DMS 273 (cell line): ENCODE data around the gene DDT.
"Not testable (repeated sequence)": the region's sequence is repeated elsewhere in the genome, so short reads cannot be mapped to it uniquely, and the experiment has no call there.

Experiments
- DNase-seq: peaks from one replicate; lab custom pipeline; 2025; ENCODE audit not compliant: unreplicated experiment; lab: John Stamatoyannopoulos, UW

The DDT gene

DNA sequence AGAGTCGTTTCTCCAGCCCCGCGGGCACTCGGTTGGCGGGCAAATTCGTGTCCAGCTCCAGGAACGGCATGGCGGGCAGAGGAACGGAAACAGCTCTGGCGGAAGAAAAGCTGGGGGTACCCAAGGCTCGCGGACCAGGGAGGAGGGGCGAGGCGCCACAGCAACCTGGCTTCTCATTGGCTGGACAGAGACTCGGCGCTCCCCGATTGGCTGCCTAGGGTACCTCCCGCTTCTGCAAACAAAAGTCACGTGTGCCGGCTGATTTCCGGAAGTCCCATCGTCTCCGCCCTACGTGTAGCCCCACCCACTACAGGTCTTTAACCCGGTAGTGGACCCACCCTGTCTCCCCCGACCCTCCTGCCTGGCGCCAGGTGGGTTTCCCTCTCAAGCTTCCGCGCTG, at the start of gene DDT:
Gene DDT, minus strand, starts transcription at position 97 of the 400 bp plus-strand sequence. Its CDS starts 27 bp downstream, at position 70.
- DNase-seq, result not testable (repeated sequence)

- DNase-seq, result no peak
Measured at GRCh38 chr22:24023204-24023789, 49.1 kb upstream of the DDT start.

GRCh38 chr22:24021304-24021703, 47.1 kb upstream of the DDT start:
- no peak for DNase-seq

- no peak for DNase-seq
Measured at GRCh38 chr22:24016156-24016555, 41.9 kb upstream of the DDT start.

GRCh38 chr22:24011735-24012068, 37.5 kb upstream of the DDT start:
- DNase-seq, result peak; percentile 40

- DNase-seq, result no peak
Measured at GRCh38 chr22:24010018-24010391, 35.8 kb upstream of the DDT start.

DNA sequence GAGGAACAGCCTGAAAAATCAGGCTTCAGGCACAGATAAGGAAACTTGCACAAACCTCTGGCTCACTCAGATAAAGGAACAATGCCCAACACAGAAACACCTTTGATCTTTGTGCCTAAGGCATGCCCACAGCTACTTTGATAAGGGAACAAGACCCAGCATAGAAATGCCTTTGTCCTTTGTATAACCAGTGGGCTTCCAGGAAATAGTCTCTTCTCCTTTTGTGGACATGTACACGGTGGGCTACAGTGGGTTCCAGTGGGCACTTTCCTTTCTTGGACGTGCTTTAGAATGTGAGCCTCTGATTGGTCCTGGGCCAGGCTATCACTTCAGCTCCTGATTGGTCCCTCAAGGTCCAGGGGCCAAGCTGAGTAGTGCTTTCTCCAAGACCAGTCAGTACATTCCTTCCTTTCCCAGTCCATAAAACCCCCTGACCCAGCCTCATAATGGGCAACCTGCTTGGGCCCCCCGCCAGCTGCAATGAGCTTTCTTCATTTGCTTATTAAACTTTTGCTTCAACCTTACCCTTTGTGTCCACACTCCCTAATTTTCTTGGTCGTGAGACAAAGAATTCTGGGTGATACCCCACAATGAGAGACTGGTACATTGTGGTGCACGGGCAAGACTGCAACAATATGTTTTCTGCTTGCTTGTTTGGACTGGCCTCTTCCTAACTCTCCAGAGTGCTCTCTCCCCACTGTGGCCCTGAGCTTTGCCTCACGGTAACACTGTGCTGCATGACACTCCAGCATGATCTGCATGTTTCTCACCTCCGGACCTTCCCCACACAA, 35.2 kb upstream of the DDT start:
- DNase-seq, result no peak

- no peak for DNase-seq
Measured at GRCh38 chr22:24008381-24009226, 34.4 kb upstream of the DDT start.

DNA sequence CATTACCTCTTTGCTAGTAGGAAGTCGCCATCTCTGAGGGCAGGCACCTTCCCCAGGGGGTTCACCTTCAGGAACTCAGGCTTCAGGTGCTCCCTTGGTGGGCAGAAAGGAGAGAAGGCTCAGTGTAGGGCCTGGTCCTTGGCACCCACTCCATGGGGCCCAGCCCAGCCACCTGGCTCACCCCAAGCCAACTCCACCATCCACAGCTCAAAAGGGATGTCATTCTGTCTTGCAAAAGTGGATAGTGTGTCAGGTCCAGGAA, 33.7 kb upstream of the DDT start:
- no peak for DNase-seq

DNA sequence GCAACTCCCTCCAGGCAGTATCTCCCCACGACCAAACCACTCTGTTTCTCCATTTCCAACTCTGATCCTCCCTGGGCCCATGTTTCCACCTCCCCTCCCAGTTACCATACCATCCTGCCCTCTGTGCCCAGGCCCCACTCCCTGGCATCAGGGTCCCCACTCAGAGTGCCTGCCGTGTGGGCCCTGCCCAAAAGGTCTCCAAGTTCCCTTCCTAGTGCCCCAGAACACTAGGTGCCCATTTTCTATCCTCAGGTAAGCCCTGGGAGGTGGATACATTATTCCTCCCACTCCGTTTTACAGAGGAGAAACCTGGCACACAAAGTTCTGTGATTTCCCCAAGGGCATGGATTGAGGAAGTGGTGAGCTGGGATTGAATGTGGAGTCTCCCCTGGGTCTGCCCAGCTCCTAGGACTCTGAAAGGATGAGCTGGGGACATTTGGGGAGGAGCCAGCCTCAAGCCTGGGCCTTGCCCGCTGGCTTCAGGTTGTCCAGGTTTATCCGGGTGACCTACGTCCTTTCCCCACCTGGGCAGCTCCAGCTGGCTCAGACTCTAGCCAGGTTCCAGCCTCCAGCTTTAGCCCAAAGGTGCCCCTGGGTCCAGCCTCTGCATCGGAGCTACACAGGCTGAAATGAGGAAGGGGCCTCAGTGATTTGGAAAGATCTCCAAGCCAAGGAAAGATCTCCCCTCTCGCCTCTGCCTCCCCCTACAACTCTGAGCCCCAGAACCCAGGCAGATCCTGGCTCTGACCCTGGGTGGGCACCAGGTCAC, 33.2 kb upstream of the DDT start:
- DNase-seq, result no peak

GRCh38 chr22:24006914-24007214, 32.6 kb upstream of the DDT start:
- DNase-seq, result no peak

DNA sequence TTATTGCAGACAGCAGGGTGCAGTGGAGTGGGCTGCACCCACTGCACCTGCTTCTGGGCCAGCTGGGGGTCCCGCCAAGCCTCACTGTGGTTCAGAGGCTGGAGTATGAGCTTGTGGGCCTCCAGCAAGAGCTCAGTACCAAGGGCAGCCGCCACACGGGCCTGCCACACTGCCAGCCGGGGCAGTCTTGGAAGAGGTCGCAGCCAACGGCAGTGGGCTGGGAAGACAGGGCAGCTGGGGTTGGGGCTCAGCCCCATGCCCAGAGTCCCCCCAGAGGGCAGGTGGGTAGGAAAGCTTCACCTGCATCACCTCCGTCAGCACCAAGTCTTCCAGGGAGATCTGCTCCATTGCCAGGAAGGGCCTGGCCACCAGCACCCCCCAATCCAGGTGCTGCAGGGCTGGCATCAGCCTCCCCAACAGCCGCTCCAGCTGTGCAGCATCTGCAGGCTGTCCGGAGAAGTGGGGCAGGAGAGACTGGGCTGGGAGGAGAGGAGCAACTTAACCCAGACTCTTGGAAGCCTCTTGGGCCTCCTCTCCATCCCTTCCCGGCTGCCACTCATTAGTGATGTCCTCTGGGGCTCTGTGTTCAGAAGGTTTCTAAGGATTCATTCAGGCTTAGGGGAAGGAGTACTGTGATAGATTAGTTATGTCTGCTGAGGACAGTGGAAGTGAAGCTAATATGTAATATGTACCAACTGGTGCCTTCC, 32.1 kb upstream of the DDT start:
- DNase-seq, result no peak

GRCh38 chr22:24005201-24005600, 31.0 kb upstream of the DDT start, which contains the start of gene GSTT4:
Gene GSTT4, minus strand, starts transcription at chr22:24005453. Its CDS starts 97 bp downstream, at chr22:24005356.
- DNase-seq, result no peak

GRCh38 chr22:24003887-24004286, 29.6 kb upstream of the DDT start:
- no peak for DNase-seq

DNA sequence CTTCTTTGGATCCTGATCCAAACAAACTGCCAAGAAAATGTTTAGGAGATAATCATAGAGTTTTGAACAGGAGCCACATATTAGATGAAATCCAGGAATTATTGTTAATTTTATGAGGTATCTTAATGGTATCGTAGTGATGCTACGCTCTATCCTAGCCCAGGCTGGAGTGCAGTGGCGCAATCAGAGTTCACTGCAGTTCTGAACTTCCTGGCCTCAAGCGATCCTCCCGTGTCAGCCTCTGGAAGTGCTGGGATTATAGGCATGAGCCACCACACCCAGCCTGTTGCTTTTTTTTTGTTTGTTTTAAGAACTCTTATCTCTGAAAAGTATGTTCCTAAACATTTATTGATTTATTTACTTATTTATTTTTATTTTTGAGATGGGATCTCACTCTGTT, 28.6 kb upstream of the DDT start:
- DNase-seq, result no peak

DNA sequence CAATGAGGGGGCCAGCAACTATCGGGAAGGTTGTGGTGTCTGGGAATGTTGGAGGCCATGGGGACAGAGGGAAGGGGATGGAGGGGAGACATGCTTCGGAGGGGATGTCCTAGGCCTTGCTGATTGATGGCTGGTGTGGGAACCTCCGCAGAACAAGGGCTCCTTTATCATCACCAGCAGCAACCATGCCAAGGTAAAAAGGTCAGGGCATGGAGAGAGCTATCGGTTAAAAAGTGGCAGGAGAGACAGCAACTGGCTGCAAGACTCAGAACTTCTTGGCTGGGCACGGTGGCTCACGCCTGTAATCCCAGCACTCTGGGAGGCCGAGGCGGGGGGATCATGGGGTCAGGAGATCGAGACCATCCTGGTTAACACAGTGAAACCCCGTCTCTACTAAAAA, 28.0 kb upstream of the DDT start:
- DNase-seq, result no peak

- no peak for DNase-seq
Measured at GRCh38 chr22:24001314-24001713, 27.1 kb upstream of the DDT start.

- DNase-seq, result not testable (repeated sequence)
Measured at GRCh38 chr22:23999779-24000178, 25.5 kb upstream of the DDT start.

DNA sequence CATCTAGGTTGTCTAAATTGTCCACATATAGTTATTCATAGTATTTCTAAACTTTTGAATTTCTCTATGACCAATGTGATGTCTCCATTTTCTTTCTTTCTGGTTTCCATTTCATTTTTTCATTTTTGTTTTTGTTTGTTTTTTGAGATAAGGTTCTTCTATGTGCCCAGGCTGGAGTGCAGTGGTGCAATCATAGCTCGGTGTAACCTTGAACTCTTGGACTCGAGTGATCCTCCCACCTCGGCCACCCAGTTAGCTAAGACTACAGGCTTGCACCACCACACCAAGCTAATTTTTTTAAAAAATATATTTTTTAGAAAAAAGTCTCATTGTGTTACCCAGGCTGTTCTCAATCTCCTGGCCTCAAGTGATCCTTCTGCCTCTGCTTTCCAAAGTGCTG, 22.9 kb upstream of the DDT start:
- no peak for DNase-seq

DNA sequence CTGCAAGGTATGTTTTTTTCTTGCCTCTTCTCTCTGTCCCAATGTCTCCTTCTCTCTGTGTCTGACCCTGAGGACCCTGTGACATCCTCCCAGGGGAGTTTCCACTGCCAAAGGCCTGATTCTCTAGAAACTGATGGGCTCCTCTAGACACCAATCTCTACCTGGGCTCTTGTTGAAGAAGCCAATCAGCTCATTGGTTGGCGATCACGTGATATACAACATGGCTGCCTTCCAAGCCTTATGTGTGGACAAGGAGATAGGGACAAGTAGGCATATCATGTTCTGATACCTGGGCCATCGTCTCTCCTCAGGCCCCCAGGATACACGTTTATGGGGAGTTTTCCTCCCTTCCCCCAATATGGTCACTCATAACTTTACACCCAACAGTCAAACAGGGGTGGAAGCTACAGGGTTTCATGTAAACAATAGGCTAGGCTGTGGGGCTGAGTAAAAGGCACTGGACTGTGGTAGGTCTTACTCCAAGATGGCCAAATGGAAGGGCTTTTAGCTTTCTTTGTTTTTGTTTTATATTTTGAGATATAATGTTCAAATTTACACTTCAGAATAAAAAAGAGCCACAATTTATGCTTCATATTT, 19.4 kb upstream of the DDT start:
- DNase-seq, result not testable (repeated sequence)

GRCh38 chr22:23993080-23993479, 18.8 kb upstream of the DDT start:
- not testable (repeated sequence) for DNase-seq
